RWPE2 (cell line): ENCODE results near the gene NECAB2.

Source experiments
- ATAC-seq: fragments of 200-7000 bp; cut with Tn5 transposase; 3 replicates; pipeline ENCODE4 v1.9.1; 2021; ENCODE audit warnings: low read depth
- DNase-seq: peaks from one replicate; pipeline ENCODE4 v3.0.0-alpha.2; 2020; ENCODE audit warnings: low spot score
- H3K27ac ChIP-seq: fragments of 450-650 bp; 2 replicates; pipeline ENCODE4 v1.5.1; 2017; ENCODE audit warnings: mild to moderate bottlenecking; ENCODE audit not compliant: poor library complexity, severe bottlenecking
- H3K27me3 ChIP-seq: fragments of 250-450 bp; sonication (Bioruptor Pico); 2 replicates; pipeline ENCODE4 v1.5.1; 2021; ENCODE audit warnings: mild to moderate bottlenecking, moderate library complexity; ENCODE audit not compliant: insufficient read depth, poor library complexity, severe bottlenecking
- H3K36me3 ChIP-seq: fragments of 250-450 bp; sonication (Bioruptor Pico); 2 replicates; pipeline ENCODE4 v1.5.1; 2020; ENCODE audit warnings: low read depth, mild to moderate bottlenecking, moderate library complexity
- H3K4me1 ChIP-seq: fragments of 250-450 bp; sonication (Bioruptor Pico); 2 replicates; pipeline ENCODE4 v1.5.1; 2021; ENCODE audit warnings: mild to moderate bottlenecking, moderate library complexity; ENCODE audit not compliant: insufficient read depth, poor library complexity, severe bottlenecking
- H3K4me3 ChIP-seq: fragments of 250-450 bp; sonication (Bioruptor Pico); 2 replicates; pipeline ENCODE4 v1.5.1; 2021; ENCODE audit warnings: mild to moderate bottlenecking, moderate library complexity; ENCODE audit not compliant: severe bottlenecking
- H3K9me3 ChIP-seq: fragments of 250-450 bp; sonication (Bioruptor Pico); 2 replicates; pipeline ENCODE4 v1.5.1; 2021; ENCODE audit warnings: mild to moderate bottlenecking, moderate library complexity; ENCODE audit not compliant: severe bottlenecking
- CTCF ChIP-seq: fragments of 450-650 bp; IDR thresholded peaks from one replicate; pipeline ENCODE4 v1.5.1; 2017; ENCODE audit warnings: mild to moderate bottlenecking, moderate library complexity; ENCODE audit not compliant: poor library complexity, severe bottlenecking

NECAB2 gene

GRCh38 chr16:84036131-84036530 is 68.1 kb downstream of the NECAB2 start:
- Histone ChIP-seq H3K4me3 (no peak overlapping the region), H3K36me3 (no peaks in the 10 kb centered on the region), H3K27me3 (peaks cover 14% of the 10 kb centered on the region), H3K9me3 (peaks cover 4% of the 10 kb centered on the region), H3K4me1 (no peaks in the 10 kb centered on the region), H3K27ac (no peak overlapping the region)
- ATAC-seq (no peak), DNase-seq (no peak)
- no peak for TF ChIP-seq CTCF

GRCh38 chr16:84036982-84037425 is 69.0 kb downstream of the NECAB2 start:
- no peak for ATAC-seq
- Histone ChIP-seq H3K27ac (no peak overlapping the region), H3K27me3 (peaks cover 23% of the 10 kb centered on the region)

DNA sequence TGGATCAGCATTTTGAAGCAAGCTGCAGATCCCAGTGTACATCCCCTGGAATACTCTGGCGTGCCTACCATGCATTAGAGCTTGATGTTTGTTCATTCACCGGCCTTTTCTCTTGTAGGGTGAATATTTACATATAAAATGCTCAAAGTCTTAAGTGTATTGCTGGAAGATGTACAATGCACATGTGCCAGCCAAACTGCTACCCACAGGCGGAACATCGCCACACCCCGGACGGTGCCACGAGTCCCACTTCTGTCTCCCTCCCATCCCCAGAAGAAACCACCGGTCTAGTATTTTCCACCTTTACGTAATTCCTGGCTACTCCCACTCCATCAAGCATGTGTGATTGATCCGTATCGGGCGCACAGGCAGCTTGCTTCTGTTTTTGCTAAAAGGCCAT is 70.4 kb downstream of the NECAB2 start:
- Histone ChIP-seq H3K9me3 (peaks cover 4% of the 10 kb centered on the region), H3K27ac (no peak overlapping the region), H3K4me1 (no peaks in the 10 kb centered on the region), H3K36me3 (no peaks in the 10 kb centered on the region), H3K27me3 (peaks cover 37% of the 10 kb centered on the region), H3K4me3 (no peak overlapping the region)
- no peak for ATAC-seq
- no peak for TF ChIP-seq CTCF
- no peak for DNase-seq

More at GRCh38 chr16:84036982-84037425, 69.0 kb downstream of the NECAB2 start:
- no peaks in the 10 kb centered on the region for H3K4me1 ChIP-seq
- H3K4me3 ChIP-seq: no peak overlapping the region
- DNase-seq: no peak
- no peak for TF ChIP-seq CTCF
- H3K36me3 ChIP-seq: no peaks in the 10 kb centered on the region
- H3K9me3 ChIP-seq: peaks cover 4% of the 10 kb centered on the region

DNA sequence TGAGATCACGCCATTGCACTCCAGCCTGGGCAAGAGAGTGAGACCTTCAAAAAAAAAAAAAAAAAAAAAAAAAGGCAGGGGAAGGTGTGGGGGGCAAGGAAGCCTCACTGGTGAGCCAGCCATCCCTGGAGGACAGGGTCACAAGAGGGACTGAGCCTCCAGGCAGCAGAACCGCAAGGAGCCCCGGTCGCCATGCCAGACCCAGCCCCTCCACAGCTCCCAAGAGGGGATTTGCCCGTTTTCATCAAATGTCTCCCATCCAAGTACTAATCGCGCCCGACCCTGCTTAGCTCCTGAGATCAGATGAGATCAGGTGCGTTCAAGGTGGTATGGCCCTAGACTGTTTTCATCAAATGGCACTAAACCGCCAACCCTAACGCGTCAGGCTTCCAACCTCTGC is 71.7 kb downstream of the NECAB2 start:
- peaks cover 48% of the 10 kb centered on the region for H3K27me3 ChIP-seq
- no peak overlapping the region for H3K27ac ChIP-seq
- H3K4me3 ChIP-seq: no peak overlapping the region
- H3K4me1 ChIP-seq: no peaks in the 10 kb centered on the region
- no peak for DNase-seq
- no peaks in the 10 kb centered on the region for H3K36me3 ChIP-seq
- ATAC-seq: no peak
- H3K9me3 ChIP-seq: peaks cover 4% of the 10 kb centered on the region
- no peak for TF ChIP-seq CTCF

- no peak for TF ChIP-seq CTCF
- peaks cover 4% of the 10 kb centered on the region for H3K9me3 ChIP-seq
- DNase-seq: no peak
- no peaks in the 10 kb centered on the region for H3K4me1 ChIP-seq
- H3K27me3 ChIP-seq: peaks cover 48% of the 10 kb centered on the region
- no peak for ATAC-seq
- no peaks in the 10 kb centered on the region for H3K36me3 ChIP-seq
- no peak overlapping the region for H3K27ac ChIP-seq
- H3K4me3 ChIP-seq: no peak overlapping the region
Measured at GRCh38 chr16:84040226-84040822, 72.3 kb downstream of the NECAB2 start.
